GM21381 (cell line): ENCODE data around the gene FAIM2.
A peak's percentile ranks its signal among the peaks of the same experiment; 100 is the strongest.

Experiments used
- ATAC-seq: cut with Tn5 transposase; IDR thresholded peaks from one replicate; pipeline ENCODE4 v1.9.1; 2021; ENCODE audit warnings: mild to moderate bottlenecking, moderate library complexity; ENCODE audit not compliant: unreplicated experiment

The FAIM2 gene

GRCh38 chr12:49827401-49828099 is 76.2 kb downstream of the FAIM2 start:
- ATAC-seq: peak; percentile 5

DNA sequence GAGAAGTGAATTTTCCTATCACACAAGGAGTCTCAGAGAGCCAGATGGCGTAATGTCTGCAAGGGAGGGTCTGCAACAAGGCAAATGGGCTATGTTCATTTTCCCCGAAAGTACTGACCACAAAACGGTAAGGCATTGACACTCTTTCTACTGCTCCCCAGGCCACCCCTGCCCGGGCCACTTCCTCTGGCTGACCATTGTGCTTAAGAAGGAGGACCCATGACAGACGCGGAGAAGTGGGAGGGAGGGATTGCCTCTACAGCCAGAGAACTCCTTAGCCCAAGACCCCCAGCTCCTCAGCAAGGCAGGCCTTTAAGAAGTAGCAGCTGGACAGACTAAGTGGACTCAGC is 76.7 kb downstream of the FAIM2 start:
- no peak for ATAC-seq

- ATAC-seq: no peak
These were observed 77.7 kb downstream of the FAIM2 start for GRCh38 chr12:49825971-49826421.

DNA sequence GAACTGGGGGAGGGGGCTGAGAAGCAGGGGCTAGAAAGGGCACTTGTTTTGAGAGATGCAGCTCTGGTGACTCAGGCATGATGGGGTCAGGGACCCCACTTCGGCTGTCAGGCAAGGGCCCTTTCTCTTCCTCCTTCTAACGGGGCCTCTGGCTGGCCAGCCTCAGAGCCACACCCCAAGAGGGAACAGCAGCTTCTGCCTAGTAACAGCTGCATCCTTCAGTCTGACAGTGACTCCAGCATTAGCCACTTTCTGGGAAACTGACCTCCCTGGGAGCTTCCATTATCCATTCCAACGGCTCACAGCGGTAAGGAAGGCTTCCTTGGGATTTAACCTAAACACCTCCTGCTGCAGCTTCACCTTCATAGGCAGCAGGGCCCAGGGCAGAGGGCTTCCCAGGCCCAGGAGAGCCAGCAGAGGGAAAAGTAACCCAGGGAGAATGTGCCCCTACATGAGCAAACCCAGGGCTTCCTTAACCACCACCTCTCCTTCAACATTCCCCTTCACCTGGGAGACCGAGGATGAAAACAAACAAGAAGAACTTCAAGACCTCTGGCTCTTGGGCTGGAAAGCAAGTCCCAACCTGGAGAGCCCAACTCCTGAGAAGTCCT is 78.2 kb downstream of the FAIM2 start:
- ATAC-seq: no peak

- no peak for ATAC-seq
These were observed 78.8 kb downstream of the FAIM2 start for GRCh38 chr12:49824895-49825294.

DNA sequence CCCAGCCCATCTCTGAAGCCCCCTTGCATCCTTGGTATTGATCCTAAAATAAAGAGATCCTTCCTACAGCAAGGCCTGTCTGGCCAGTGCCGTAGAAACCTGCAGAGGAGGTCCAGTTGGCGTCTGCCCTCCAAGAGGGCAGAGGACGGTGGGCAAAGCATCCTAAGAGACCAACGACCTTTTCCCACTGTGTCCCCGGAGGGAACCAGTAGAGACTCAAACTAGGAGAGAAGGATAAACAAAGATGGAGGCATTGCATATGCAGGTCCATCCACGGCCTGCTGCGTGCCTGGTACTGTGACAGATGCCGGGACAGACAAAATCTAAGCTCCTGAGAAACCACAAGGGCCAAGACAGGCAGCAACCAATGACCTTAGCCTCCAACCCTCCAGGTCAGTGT is 79.3 kb downstream of the FAIM2 start:
- no peak for ATAC-seq

- ATAC-seq: no peak
These were observed 79.7 kb downstream of the FAIM2 start for GRCh38 chr12:49823951-49824350.

DNA sequence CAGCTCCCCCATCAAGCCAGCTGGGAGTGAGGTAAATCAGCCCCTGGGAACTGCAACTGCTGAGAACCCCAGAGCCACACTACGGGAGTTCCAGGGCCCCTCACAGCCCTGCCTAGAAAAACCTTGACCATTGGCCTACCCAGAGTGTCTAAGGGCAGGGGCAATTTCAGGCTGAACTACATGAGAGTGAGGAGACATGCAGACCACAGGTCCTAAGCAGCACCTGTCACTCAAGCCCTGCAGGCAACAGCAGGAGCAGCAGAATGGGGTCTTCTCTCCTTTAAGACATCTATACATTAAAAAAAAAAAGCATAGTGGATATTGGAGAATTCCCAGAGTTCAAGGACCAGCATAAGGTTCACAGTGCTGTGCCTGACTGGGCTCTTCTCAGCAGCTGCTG is 80.3 kb downstream of the FAIM2 start:
- no peak for ATAC-seq

- ATAC-seq: no peak
These were observed 82.1 kb downstream of the FAIM2 start for GRCh38 chr12:49821373-49822287.

DNA sequence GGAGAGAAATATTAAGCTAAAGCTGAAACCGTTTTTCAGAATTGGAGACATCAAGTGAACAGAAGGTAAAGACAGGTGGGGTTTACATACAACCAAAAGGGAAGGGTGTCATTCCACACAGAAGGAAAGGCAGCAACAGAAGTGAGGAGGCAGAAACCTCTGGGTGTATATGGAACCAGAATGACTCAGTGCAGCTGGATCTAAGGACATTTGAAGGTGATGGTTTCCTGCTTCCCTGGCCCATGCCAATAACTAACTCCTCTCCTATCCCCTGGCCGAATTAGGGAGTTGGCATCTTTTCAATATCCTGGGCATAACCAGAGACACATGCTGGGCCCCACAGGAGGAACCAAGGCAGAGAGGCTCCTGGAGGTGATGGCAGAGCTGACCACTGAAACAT is 83.9 kb downstream of the FAIM2 start:
- ATAC-seq: no peak

- ATAC-seq: no peak
These were observed 85.3 kb downstream of the FAIM2 start for GRCh38 chr12:49818241-49818895.
